ENCODE results near the gene CTSE. TPM values are rescaled to one million over a fixed set of nuclear protein-coding genes. Genes with fewer than 3 reads are reported as not detected.

CTSE gene
- total and polyA plus RNA-seq, 9 of the 15 experiments (the other 6 are each of a cell fraction or from before 2014, with no cell fraction given): 0.04 to 0.18 (median 0.09) TPM; not detected in 4

GRCh38 chr1:206049919-206050600 lies 26.4 kb upstream of the CTSE start:
- intact Hi-C loops (cut with micrococcal nuclease): no loop called here
- H2AFZ ChIP-seq (ENCODE audit: low read depth, low read length): no peak overlapping the region
- no peaks in the 10 kb centered on the region for H3K79me2 ChIP-seq (ENCODE audit: control insufficient read depth, insufficient read depth, low read length)
- no TSS peak for BruUV-seq (replicated peaks)
- peaks cover 29 to 48% of the 10 kb centered on the region in 2 experiments for H3K27me3 ChIP-seq (ENCODE audit: control insufficient read depth in 2 of 2, insufficient read depth in 2 of 2, low read length in 2 of 2)
- POLR2A ChIA-PET: no interaction called here
- H3K4me3 ChIP-seq: no peak overlapping the region
- FAIRE-seq (no peak), DNase-seq (ENCODE audit: extremely low read depth in 1 of 4, low spot score in 3 of 4) (no peak), ATAC-seq (no peak)
- no peak overlapping the region for H3K4me2 ChIP-seq (ENCODE audit: insufficient read depth, low read length)
- CTCF ChIA-PET (ENCODE audit: low intra/inter-chr PET ratio): no interaction called here
- in situ Hi-C loops (cut with MboI): no loop called here
- H3K9me3 ChIP-seq (replicated peaks; ENCODE audit: control insufficient read depth, insufficient read depth, low read depth, low read length): no peaks in the 10 kb centered on the region
- no peaks in the 10 kb centered on the region for H3K4me1 ChIP-seq (replicated peaks in 1 of 2; ENCODE audit: control insufficient read depth in 2 of 2, insufficient read depth in 2 of 2, low read length in 2 of 2)
- no peaks in the 10 kb centered on the region for H3K36me3 ChIP-seq (ENCODE audit: control insufficient read depth, insufficient read depth, low read length)
- no peaks in the 10 kb centered on the region for H3K9me1 ChIP-seq (ENCODE audit: control insufficient read depth, insufficient read depth, low read length)
- H3K27ac ChIP-seq (ENCODE audit: extremely low read depth, low read depth, low read length): no peak overlapping the region
- no peak overlapping the region for H3K9ac ChIP-seq (ENCODE audit: insufficient read depth in 1 of 2, low read depth in 2 of 2, low read length in 2 of 2)
- 0% methylated on average over 3 of the region's 3 CpGs for WGBS (ENCODE audit: insufficient coverage, low coverage, missing lambda C conversion rate)
- no peaks in the 10 kb centered on the region for H4K20me1 ChIP-seq (replicated peaks; ENCODE audit: control insufficient read depth, insufficient read depth, low read length)
- no peak for TF ChIP-seq TCFL5 (CRISPR knock-in tag; conservative IDR thresholded peaks at IDR 0.05)
- TF ChIP-seq SNRNP70 (optimal IDR thresholded peaks at IDR 0.05; ENCODE audit: low read depth, low read length): no peak
- no peak for TF ChIP-seq ZNF586 (CRISPR knock-in tag; conservative IDR thresholded peaks at IDR 0.05)
- TF ChIP-seq ZNF436 (CRISPR knock-in tag; IDR thresholded peaks at IDR 0.05): no peak
- TF ChIP-seq SRSF9 (IDR thresholded peaks at IDR 0.05; ENCODE audit: borderline replicate concordance, low read depth, low read length): no peak
- no peak for TF ChIP-seq E2F1 (CRISPR knock-in tag; IDR thresholded peaks at IDR 0.05)
- no peak for TF ChIP-seq TFAM (CRISPR knock-in tag; conservative IDR thresholded peaks at IDR 0.05)
- TF ChIP-seq, protein P1, sequence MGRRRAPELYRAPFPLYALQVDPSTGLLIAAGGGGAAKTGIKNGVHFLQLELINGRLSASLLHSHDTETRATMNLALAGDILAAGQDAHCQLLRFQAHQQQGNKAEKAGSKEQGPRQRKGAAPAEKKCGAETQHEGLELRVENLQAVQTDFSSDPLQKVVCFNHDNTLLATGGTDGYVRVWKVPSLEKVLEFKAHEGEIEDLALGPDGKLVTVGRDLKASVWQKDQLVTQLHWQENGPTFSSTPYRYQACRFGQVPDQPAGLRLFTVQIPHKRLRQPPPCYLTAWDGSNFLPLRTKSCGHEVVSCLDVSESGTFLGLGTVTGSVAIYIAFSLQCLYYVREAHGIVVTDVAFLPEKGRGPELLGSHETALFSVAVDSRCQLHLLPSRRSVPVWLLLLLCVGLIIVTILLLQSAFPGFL (CRISPR knock-in tag; IDR thresholded peaks at IDR 0.05): no peak
- TF ChIP-seq ZBTB33 (CRISPR knock-in tag; IDR thresholded peaks at IDR 0.05): no peak
- no peak for TF ChIP-seq PHB (CRISPR knock-in tag; IDR thresholded peaks at IDR 0.05)
- TF ChIP-seq, protein P2, sequence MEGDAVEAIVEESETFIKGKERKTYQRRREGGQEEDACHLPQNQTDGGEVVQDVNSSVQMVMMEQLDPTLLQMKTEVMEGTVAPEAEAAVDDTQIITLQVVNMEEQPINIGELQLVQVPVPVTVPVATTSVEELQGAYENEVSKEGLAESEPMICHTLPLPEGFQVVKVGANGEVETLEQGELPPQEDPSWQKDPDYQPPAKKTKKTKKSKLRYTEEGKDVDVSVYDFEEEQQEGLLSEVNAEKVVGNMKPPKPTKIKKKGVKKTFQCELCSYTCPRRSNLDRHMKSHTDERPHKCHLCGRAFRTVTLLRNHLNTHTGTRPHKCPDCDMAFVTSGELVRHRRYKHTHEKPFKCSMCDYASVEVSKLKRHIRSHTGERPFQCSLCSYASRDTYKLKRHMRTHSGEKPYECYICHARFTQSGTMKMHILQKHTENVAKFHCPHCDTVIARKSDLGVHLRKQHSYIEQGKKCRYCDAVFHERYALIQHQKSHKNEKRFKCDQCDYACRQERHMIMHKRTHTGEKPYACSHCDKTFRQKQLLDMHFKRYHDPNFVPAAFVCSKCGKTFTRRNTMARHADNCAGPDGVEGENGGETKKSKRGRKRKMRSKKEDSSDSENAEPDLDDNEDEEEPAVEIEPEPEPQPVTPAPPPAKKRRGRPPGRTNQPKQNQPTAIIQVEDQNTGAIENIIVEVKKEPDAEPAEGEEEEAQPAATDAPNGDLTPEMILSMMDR (IDR thresholded peaks at IDR 0.05 in 2 of 3, conservative IDR thresholded peaks at IDR 0.05 in 1 of 3; ENCODE audit: insufficient read depth in 2 of 3, low read depth in 1 of 3, low read length in 3 of 3): no peak
- no peak for TF ChIP-seq PURB (CRISPR knock-in tag; IDR thresholded peaks at IDR 0.05; ENCODE audit: low read depth)
- no peak for TF ChIP-seq DEAF1 (CRISPR knock-in tag; IDR thresholded peaks at IDR 0.05)
